Mesenchymal stem cell (in vitro differentiated cells and primary cell): Measurements from ENCODE around the gene SH3TC1.

Experiments
- DNase-seq: peaks from one replicate; pipeline ENCODE4 v3.0.0-alpha.2; 2013
- H2AFZ ChIP-seq: one replicate; pipeline ENCODE4 v1.6.1; 2013; ENCODE audit warnings: low read depth, mild to moderate bottlenecking, control low read depth, inconsistent platforms, low read length, moderate library complexity
- H2AK5ac ChIP-seq: 2 replicates; pipeline ENCODE4 v1.6.1; 2013; ENCODE audit warnings: low read length, moderate library complexity, mild to moderate bottlenecking, inconsistent platforms; ENCODE audit not compliant: severe bottlenecking
- H2BK120ac ChIP-seq: one replicate; pipeline ENCODE4 v1.6.1; 2013; ENCODE audit warnings: low read depth, mild to moderate bottlenecking, inconsistent platforms, low read length, moderate library complexity
- H2BK12ac ChIP-seq, 2 experiments: one replicate each; pipeline ENCODE4 v1.6.1; 2013; ENCODE audit warnings: inconsistent platforms in 2 of 2, low read length in 2 of 2, mild to moderate bottlenecking in 2 of 2, moderate library complexity in 2 of 2, control low read depth in 1 of 2
- H2BK15ac ChIP-seq: one replicate; pipeline ENCODE4 v1.6.1; 2013; ENCODE audit warnings: mild to moderate bottlenecking, low read depth, inconsistent platforms; ENCODE audit not compliant: poor library complexity, severe bottlenecking
- H2BK5ac ChIP-seq: 2 replicates; pipeline ENCODE4 v1.6.1; 2013; ENCODE audit warnings: low read depth, mild to moderate bottlenecking, low read length, control low read depth, inconsistent platforms; ENCODE audit not compliant: poor library complexity, severe bottlenecking
- H3K14ac ChIP-seq, 2 experiments: one replicate each; pipeline ENCODE4 v1.6.1; 2013; ENCODE audit warnings: inconsistent platforms in 2 of 2, low read length in 2 of 2, control low read depth in 1 of 2, mild to moderate bottlenecking in 1 of 2, moderate library complexity in 1 of 2
- H3K18ac ChIP-seq, 2 experiments: one replicate each; pipeline ENCODE4 v1.6.1; 2013; ENCODE audit warnings: inconsistent platforms in 2 of 2, low read length in 2 of 2, control low read depth in 1 of 2, low read depth in 1 of 2, mild to moderate bottlenecking in 1 of 2
- H3K23ac ChIP-seq, 2 experiments: one replicate each; pipeline ENCODE4 v1.6.1; 2013; ENCODE audit warnings: inconsistent platforms in 2 of 2, low read length in 2 of 2, mild to moderate bottlenecking in 2 of 2, moderate library complexity in 2 of 2, control low read depth in 1 of 2
- H3K27ac ChIP-seq: 2 replicates; pipeline ENCODE4 v1.5.1; 2013; ENCODE audit warnings: mild to moderate bottlenecking, moderate library complexity, low read length, control low read depth, inconsistent platforms; ENCODE audit not compliant: poor library complexity, severe bottlenecking
- H3K27me3 ChIP-seq, 2 experiments: 2 replicates each; pipeline versions ENCODE4 v1.6.1 to v1.7.0; 2013; ENCODE audit warnings: low read length in 2 of 2, mild to moderate bottlenecking in 2 of 2, moderate library complexity in 2 of 2, control low read depth in 1 of 2, inconsistent platforms in 1 of 2; ENCODE audit not compliant: control insufficient read depth in 1 of 2, insufficient read depth in 1 of 2
- H3K36me3 ChIP-seq, 2 experiments: 2 replicates each; pipeline versions ENCODE4 v1.6.1 to v1.7.0; 2013; ENCODE audit warnings: low read length in 2 of 2, control low read depth in 1 of 2, inconsistent platforms in 1 of 2, low read depth in 1 of 2, mild to moderate bottlenecking in 1 of 2; ENCODE audit not compliant: insufficient read depth in 2 of 2, control insufficient read depth in 1 of 2
- H3K4ac ChIP-seq, 2 experiments: one replicate each; pipeline ENCODE4 v1.6.1; 2013; ENCODE audit warnings: inconsistent platforms in 2 of 2, low read length in 2 of 2, mild to moderate bottlenecking in 2 of 2, moderate library complexity in 2 of 2, control low read depth in 1 of 2, low read depth in 1 of 2
- H3K4me1 ChIP-seq: 2 replicates; pipeline ENCODE4 v1.6.1; 2013; ENCODE audit warnings: low read depth, low read length, control low read depth; ENCODE audit not compliant: control insufficient read depth, insufficient read depth
- H3K4me2 ChIP-seq: 2 replicates; pipeline ENCODE4 v1.6.1; 2013; ENCODE audit warnings: low read length, mild to moderate bottlenecking, inconsistent platforms; ENCODE audit not compliant: poor library complexity, severe bottlenecking
- H3K4me3 ChIP-seq, 2 experiments: 2 replicates each; pipeline versions ENCODE4 v1.5.1 to v1.7.0; 2013; ENCODE audit warnings: low read length in 2 of 2, mild to moderate bottlenecking in 2 of 2, control low read depth in 1 of 2, low read depth in 1 of 2; ENCODE audit not compliant: insufficient read depth in 1 of 2
- H3K79me1 ChIP-seq: replicated peaks from 2 replicates; pipeline ENCODE4 v1.6.1; 2013; ENCODE audit warnings: mild to moderate bottlenecking, control low read depth, low read length, inconsistent platforms; ENCODE audit not compliant: poor library complexity, severe bottlenecking
- H3K9ac ChIP-seq: 2 replicates; pipeline ENCODE4 v1.7.0; 2013; ENCODE audit warnings: mild to moderate bottlenecking, low read length, moderate library complexity
- H3K9me3 ChIP-seq: 2 replicates; pipeline ENCODE4 v1.7.0; 2013; ENCODE audit warnings: mild to moderate bottlenecking, low read length; ENCODE audit not compliant: control insufficient read depth
- H4K8ac ChIP-seq: one replicate; pipeline ENCODE4 v1.6.1; 2013; ENCODE audit warnings: inconsistent platforms, mild to moderate bottlenecking, low read length, moderate library complexity
- H4K91ac ChIP-seq: one replicate; pipeline ENCODE4 v1.6.1; 2013; ENCODE audit warnings: mild to moderate bottlenecking, low read length, inconsistent platforms
- WGBS: methylation state at CpG from one replicate; pipeline ENCODE4 v1.1.7; 2013; ENCODE audit warnings: mixed read lengths; 5-methylcytosine and 5-hydroxymethylcytosine counted together

SH3TC1 gene

GRCh38 chr4:8171266-8171665, 27.8 kb upstream of the SH3TC1 start:
- Histone ChIP-seq H3K27me3 (peaks cover 63 to 76% of the 10 kb centered on the region in 2 experiments), H3K36me3 (no peaks in the 10 kb centered on the region), H4K8ac (no peak overlapping the region), H3K4ac (no peak overlapping the region), H2AFZ (no peak overlapping the region), H3K18ac (no peak overlapping the region), H3K4me2 (no peak overlapping the region), H3K9ac (no peak overlapping the region), H2AK5ac (no peak overlapping the region), H3K23ac (no peak overlapping the region), H3K9me3 (peaks cover 11% of the 10 kb centered on the region), H2BK120ac (no peak overlapping the region), H3K27ac (no peak overlapping the region), H3K14ac (no peak overlapping the region), H2BK5ac (no peak overlapping the region), H3K4me1 (no peaks in the 10 kb centered on the region), H2BK15ac (no peak overlapping the region), H3K79me1 (no peaks in the 10 kb centered on the region), H4K91ac (no peak overlapping the region), H3K4me3 (no peak overlapping the region), H2BK12ac (no peak overlapping the region)
- WGBS: 100% methylated on average over 5 of the region's 7 CpGs
- DNase-seq: no peak

GRCh38 chr4:8171984-8172924, 26.8 kb upstream of the SH3TC1 start:
- H3K9me3 ChIP-seq: peaks cover 11% of the 10 kb centered on the region
- H3K27me3 ChIP-seq: peaks cover 60 to 74% of the 10 kb centered on the region in 2 experiments
- no peak overlapping the region for H3K9ac ChIP-seq
- no peaks in the 10 kb centered on the region for H3K36me3 ChIP-seq
- no peak overlapping the region for H3K27ac ChIP-seq
- no peak overlapping the region for H4K8ac ChIP-seq
- 84% methylated on average over 36 of the region's 36 CpGs for WGBS
- H3K79me1 ChIP-seq: no peaks in the 10 kb centered on the region
- H3K14ac ChIP-seq: no peak overlapping the region
- no peak overlapping the region for H2BK12ac ChIP-seq
- no peak overlapping the region for H3K4me3 ChIP-seq
- no peaks in the 10 kb centered on the region for H3K4me1 ChIP-seq
- no peak overlapping the region for H4K91ac ChIP-seq
- H2AK5ac ChIP-seq: no peak overlapping the region
- no peak overlapping the region for H2BK120ac ChIP-seq
- H3K23ac ChIP-seq: no peak overlapping the region
- H2AFZ ChIP-seq: no peak overlapping the region
- H3K4me2 ChIP-seq: no peak overlapping the region
- H3K4ac ChIP-seq: no peak overlapping the region
- no peak overlapping the region for H3K18ac ChIP-seq
- H2BK15ac ChIP-seq: no peak overlapping the region
- no peak for DNase-seq
- no peak overlapping the region for H2BK5ac ChIP-seq

GRCh38 chr4:8173492-8174242, 25.4 kb upstream of the SH3TC1 start:
- DNase-seq: no peak
- no peak overlapping the region for H3K4ac ChIP-seq

GRCh38 chr4:8174970-8175369, 24.1 kb upstream of the SH3TC1 start:
- Histone ChIP-seq H3K4ac (no peak overlapping the region), H3K36me3 (no peaks in the 10 kb centered on the region), H2BK120ac (no peak overlapping the region), H2AK5ac (no peak overlapping the region), H3K18ac (no peak overlapping the region), H3K4me1 (peaks cover 8% of the 10 kb centered on the region), H3K27ac (no peak overlapping the region), H2BK15ac (no peak overlapping the region), H3K4me3 (no peak overlapping the region), H3K27me3 (peaks cover 51 to 67% of the 10 kb centered on the region in 2 experiments), H4K91ac (no peak overlapping the region), H2BK5ac (no peak overlapping the region), H3K4me2 (no peak overlapping the region), H4K8ac (no peak overlapping the region), H3K14ac (no peak overlapping the region), H2BK12ac (no peak overlapping the region), H3K23ac (no peak overlapping the region), H3K9me3 (no peaks in the 10 kb centered on the region), H3K9ac (no peak overlapping the region), H2AFZ (no peak overlapping the region), H3K79me1 (no peaks in the 10 kb centered on the region)
- 84% methylated on average over 3 of the region's 3 CpGs for WGBS
- DNase-seq: no peak

More at GRCh38 chr4:8173492-8174242, 25.4 kb upstream of the SH3TC1 start:
- H3K4me3 ChIP-seq: no peak overlapping the region
- no peak overlapping the region for H3K18ac ChIP-seq
- H3K4me2 ChIP-seq: no peak overlapping the region
- no peak overlapping the region for H3K23ac ChIP-seq
- peaks cover 4% of the 10 kb centered on the region for H3K4me1 ChIP-seq
- peaks cover 6% of the 10 kb centered on the region for H3K9me3 ChIP-seq
- H2AFZ ChIP-seq: no peak overlapping the region
- H3K27ac ChIP-seq: no peak overlapping the region
- no peaks in the 10 kb centered on the region for H3K79me1 ChIP-seq
- no peak overlapping the region for H2BK5ac ChIP-seq
- no peak overlapping the region for H2BK120ac ChIP-seq
- no peak overlapping the region for H3K9ac ChIP-seq
- H3K14ac ChIP-seq: no peak overlapping the region
- no peak overlapping the region for H2BK15ac ChIP-seq
- H4K91ac ChIP-seq: no peak overlapping the region
- H3K27me3 ChIP-seq: peaks cover 53 to 71% of the 10 kb centered on the region in 2 experiments
- no peak overlapping the region for H4K8ac ChIP-seq
- no peaks in the 10 kb centered on the region for H3K36me3 ChIP-seq
- no peak overlapping the region for H2BK12ac ChIP-seq
- H2AK5ac ChIP-seq: no peak overlapping the region
- WGBS: 74% methylated on average over 11 of the region's 13 CpGs
